AG09309 (cell line): Measurements from ENCODE around the gene ANKRD13D.

ENCODE experiments used
- DNase-seq: peaks from one replicate; pipeline ENCODE4 v3.0.0-alpha.2; 2010; ENCODE audit warnings: low read depth
- H3K4me3 ChIP-seq: 2 replicates; pipeline ENCODE4 v1.5.1; 2011; ENCODE audit warnings: mild to moderate bottlenecking, low read depth, low read length, moderate library complexity; ENCODE audit not compliant: control insufficient read depth
- TF ChIP-seq, protein P1 (sequence below): IDR thresholded peaks from 2 replicates; pipeline ENCODE4 v1.5.1; 2011; ENCODE audit warnings: mild to moderate bottlenecking, low read depth, low read length, inconsistent platforms; ENCODE audit not compliant: insufficient read depth, control insufficient read depth; ENCODE audit errors: missing control alignments

ANKRD13D gene

DNA sequence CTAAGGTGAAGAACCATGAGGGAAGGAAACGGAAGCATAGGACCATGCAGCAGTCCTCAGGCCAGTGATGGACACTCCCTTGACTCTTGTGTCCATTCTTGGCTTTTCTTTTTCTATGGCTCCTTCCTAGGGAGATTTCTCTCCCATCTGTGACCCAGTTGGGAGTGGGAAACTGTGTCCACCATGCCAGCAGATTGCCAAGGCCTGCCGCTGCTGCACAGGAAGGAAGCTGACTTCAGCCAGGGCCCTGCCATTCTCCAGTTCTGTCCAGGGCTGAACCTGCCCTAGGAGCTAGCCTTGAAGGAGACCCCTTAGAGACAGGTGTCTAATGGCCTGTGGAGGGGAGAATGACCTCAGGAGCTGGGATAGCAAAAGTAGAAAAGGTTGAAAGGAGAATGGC is 31.6 kb downstream of the ANKRD13D start:
- TF ChIP-seq, protein P1, sequence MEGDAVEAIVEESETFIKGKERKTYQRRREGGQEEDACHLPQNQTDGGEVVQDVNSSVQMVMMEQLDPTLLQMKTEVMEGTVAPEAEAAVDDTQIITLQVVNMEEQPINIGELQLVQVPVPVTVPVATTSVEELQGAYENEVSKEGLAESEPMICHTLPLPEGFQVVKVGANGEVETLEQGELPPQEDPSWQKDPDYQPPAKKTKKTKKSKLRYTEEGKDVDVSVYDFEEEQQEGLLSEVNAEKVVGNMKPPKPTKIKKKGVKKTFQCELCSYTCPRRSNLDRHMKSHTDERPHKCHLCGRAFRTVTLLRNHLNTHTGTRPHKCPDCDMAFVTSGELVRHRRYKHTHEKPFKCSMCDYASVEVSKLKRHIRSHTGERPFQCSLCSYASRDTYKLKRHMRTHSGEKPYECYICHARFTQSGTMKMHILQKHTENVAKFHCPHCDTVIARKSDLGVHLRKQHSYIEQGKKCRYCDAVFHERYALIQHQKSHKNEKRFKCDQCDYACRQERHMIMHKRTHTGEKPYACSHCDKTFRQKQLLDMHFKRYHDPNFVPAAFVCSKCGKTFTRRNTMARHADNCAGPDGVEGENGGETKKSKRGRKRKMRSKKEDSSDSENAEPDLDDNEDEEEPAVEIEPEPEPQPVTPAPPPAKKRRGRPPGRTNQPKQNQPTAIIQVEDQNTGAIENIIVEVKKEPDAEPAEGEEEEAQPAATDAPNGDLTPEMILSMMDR: no peak
- no peak overlapping the region for H3K4me3 ChIP-seq
- DNase-seq: no peak

DNA sequence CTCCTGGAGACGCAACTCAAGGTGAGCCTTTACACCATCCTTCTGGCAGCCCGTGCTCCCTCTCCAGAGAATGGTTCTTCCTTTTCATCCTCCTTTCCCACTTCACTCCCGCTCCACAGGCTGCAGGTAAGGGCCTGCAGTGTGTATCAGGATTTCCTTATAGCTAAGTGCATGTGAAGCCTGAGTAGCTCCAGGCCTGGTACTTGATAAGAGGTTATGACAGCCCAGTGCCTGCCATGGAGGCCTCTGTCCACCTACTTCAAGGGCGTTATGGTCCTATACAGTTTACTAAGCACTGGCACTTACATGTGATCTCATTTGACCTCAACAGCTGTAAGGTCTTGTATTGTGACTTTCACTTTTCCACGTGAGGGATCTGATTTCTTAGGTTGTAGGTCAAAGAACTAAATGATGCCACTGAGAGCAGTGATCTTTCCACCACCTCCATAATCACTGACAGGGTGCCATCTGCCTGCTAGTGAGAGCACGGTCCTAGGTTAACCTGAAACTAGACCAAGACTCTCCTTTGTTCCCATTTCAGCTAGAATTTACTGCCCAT is 32.3 kb downstream of the ANKRD13D start:
- TF ChIP-seq, protein P1: no peak
- no peak for DNase-seq
- no peak overlapping the region for H3K4me3 ChIP-seq

DNA sequence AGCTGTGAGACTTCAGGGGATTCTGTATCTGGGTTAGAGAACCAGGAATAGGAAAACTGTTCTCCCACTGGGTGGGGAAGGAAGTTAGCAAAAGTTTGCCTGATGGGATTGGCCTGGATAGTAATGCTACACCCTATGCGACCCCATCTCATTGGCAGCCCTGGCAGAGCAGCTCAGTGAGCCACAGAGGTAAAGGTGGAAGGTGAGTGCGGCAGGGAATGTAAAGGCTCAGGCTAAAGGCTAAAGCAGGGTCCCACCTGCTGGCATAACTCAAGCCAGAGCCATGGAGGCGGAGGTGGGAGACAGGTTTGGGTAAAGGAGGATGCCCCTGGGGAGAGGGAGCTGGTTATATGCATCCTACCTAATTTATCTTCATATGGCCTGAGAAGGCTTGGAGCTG is 32.9 kb downstream of the ANKRD13D start:
- DNase-seq: no peak
- no peak overlapping the region for H3K4me3 ChIP-seq

DNA sequence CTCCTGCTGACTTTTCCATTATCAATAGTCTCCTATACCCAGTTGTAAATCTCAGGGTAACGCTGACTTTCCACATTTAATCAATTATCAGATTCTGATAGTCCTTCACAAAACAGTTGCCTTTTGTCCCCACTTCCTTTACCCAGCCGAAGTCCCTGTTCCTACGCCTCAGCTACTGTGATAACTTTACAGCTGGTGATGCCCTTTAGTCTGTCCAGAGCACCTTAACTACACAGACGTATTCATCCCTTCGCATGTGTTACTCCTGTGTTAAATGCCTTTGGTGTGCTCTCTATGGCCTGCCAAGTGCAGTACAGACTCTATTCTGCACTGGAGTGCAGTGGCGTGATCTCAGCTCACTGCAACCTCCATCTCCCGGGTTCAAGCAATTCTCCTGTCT is 34.4 kb downstream of the ANKRD13D start:
- no peak overlapping the region for H3K4me3 ChIP-seq
- TF ChIP-seq, protein P1: no peak
- DNase-seq: no peak

More for the DNA sequence above, 32.9 kb downstream of the ANKRD13D start:
- TF ChIP-seq, protein P1: no peak

DNA sequence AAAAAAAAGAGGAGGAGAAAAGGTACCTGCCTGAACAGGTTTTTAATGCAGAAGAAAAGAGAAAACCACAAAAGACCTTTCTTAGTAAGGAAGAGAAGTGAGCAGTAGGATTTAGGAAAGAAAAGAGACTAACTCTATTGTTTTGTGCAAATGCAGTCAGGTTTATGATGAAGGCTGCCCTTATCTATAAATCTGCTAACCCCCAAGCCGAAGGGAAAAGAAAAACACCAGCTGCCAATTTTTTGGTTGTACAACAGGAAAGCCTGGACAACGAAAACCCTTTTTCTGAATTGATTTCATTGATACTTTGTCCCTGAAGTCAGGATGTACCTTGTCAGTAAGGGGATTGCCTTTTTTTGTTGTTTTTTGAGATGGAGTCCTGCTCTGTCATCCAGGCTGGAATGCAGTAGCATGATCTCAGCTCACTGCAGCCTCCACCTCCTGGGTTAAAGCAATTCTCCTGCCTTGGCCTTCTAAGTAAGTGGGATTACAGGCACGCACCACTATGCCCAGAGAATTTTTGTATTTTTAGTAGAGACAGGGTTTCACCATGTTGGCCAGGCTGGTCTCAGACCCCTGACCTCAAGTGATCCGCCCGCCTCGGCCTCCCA is 43.1 kb downstream of the ANKRD13D start:
- H3K4me3 ChIP-seq: no peak overlapping the region
- no peak for DNase-seq
- TF ChIP-seq, protein P1: no peak

DNA sequence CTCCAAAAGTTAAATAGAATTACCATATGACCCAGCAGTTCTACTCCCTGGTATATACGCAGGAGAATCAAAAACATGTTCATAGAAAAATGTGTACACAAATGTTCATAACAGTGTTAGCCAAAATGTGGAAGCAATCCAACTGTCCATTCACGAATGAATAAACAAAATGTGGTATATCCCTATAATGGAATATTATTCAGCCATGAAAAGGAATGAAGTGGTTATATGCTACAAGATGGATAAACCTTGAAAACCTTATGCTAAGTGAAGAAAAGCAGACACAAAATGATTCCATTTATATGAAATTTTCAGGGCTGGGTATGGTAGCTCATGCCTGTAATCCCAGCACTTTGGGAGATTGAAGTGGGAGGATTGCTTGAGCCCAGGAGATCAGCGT is 48.2 kb downstream of the ANKRD13D start:
- no peak for DNase-seq
- TF ChIP-seq, protein P1: no peak
- no peak overlapping the region for H3K4me3 ChIP-seq
